Tibial nerve (tissue), 4 donors: ENCODE results near the gene ADM.

Source experiments
- EP300 ChIP-seq, 2 donors: sonication (generic); formaldehyde crosslinking; IDR thresholded peaks; one replicate each; pipeline ENCODE4 v1.6.1; 2017; ENCODE audit warnings: antibody characterized with exemption in 2 of 2, mild to moderate bottlenecking in 1 of 2
- TF ChIP-seq, protein P1 (sequence below), 5 experiments: fragments of 200-600 bp in 3 of 5; fragments of 450-650 bp in 2 of 5; sonication (generic) in 3 of 5; IDR thresholded peaks; one replicate each; pipeline ENCODE4 v1.5.1; 2016 to 2019; ENCODE audit warnings: antibody characterized with exemption in 5 of 5, mild to moderate bottlenecking in 3 of 5, moderate library complexity in 2 of 5

DNA sequence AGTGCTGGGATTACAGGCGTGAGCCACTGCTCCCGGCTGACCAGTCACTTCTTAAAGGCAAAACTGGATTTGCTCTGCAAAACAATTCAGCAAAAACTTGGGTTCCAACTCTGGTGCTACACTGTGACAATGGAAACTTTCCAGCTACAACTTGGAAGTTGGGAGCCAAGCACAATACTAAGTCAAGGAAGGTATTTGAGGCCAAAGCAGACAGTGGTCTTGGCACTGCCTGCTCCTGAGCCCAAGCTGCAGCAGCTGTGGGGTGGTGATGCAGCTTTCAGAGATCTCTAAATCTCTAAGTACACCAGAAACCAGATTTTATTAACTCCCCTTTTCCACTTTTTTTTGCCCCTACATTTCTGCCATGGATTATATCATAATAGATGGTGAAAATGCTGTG lies 17.5 kb downstream of the ADM start:
- TF ChIP-seq, protein P1, sequence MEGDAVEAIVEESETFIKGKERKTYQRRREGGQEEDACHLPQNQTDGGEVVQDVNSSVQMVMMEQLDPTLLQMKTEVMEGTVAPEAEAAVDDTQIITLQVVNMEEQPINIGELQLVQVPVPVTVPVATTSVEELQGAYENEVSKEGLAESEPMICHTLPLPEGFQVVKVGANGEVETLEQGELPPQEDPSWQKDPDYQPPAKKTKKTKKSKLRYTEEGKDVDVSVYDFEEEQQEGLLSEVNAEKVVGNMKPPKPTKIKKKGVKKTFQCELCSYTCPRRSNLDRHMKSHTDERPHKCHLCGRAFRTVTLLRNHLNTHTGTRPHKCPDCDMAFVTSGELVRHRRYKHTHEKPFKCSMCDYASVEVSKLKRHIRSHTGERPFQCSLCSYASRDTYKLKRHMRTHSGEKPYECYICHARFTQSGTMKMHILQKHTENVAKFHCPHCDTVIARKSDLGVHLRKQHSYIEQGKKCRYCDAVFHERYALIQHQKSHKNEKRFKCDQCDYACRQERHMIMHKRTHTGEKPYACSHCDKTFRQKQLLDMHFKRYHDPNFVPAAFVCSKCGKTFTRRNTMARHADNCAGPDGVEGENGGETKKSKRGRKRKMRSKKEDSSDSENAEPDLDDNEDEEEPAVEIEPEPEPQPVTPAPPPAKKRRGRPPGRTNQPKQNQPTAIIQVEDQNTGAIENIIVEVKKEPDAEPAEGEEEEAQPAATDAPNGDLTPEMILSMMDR (IDR thresholded peaks at IDR 0.05) = no peak
- TF ChIP-seq EP300 (IDR thresholded peaks at IDR 0.05) = no peak
